GM20431 (cell line): ENCODE data around the gene C19orf47.

Experiments
- in situ Hi-C: fragments of 300-500 bp; cut with MseI, MboI; formaldehyde crosslinking; loops from one replicate; pipeline ENCODE4 v1.15.0; 2020; ENCODE audit warnings: low sequenced_read_pairs; ENCODE audit not compliant: unreplicated experiment

The C19orf47 gene

GRCh38 chr19:40322271-40322610 is 26.0 kb downstream of the C19orf47 start:
- in situ Hi-C loops = no loop called here

DNA sequence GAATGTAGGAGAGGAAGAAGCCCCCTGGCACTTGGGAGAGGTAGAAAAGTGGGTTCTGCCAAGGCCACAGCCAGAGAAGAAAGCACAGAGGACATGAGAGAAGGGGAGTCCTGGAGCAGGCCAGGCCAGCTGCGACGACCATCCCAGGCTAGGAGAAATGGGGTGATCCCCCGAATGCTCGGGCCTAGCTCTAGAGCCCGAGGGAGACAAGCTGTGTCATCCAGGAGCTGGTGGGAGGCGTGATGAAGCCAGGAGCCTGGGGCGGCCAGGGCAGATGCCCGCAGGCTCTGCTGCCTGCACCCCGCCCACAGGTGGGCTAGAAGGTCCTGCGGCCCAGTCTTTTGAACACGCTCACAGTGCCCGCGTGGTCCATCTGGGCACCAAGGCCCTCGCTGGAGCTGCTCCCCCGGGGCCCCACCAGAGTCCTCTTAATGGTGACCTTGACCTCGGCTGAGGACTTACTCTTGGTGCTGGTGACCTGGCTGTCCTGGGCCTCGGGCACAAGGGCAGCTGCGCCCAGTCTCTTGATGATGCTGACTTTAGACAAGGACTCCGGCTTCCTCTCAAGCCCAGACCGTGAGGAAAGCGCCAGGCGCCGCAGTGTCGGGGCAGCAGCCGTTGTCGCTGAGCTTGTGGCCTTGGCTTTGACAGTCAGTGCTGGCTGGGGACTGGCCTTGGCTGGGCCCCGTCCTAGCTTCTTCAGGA is 26.5 kb downstream of the C19orf47 start:
- in situ Hi-C loops = no loop called here

GRCh38 chr19:40321076-40321475 is 27.1 kb downstream of the C19orf47 start:
- in situ Hi-C loops = no loop called here

GRCh38 chr19:40320558-40320935 is 27.6 kb downstream of the C19orf47 start:
- in situ Hi-C loops = no loop called here

DNA sequence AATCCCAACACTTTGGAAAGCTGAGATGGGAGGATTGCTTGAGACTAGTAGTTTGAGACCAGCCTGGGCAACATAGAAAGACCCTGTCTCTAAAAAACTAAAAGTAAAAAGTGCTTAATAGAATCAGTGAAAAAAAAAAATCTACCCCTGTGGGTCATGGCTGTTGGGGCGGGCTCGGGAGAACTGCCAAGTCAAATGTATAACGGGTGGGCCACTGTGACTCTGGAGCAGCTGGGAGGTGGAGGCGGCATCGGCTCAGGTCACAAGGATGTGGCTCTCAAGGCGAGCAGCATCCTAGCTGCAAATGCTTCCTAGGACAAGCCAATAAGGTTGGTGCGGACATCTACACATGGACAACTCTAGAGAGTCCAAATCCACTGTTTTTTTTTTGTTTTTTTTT is 30.9 kb downstream of the C19orf47 start:
- in situ Hi-C loops = no loop called here

- in situ Hi-C loops = no loop called here
Observed at GRCh38 chr19:40315812-40316470, 32.3 kb downstream of the C19orf47 start.

GRCh38 chr19:40314656-40315055 is 33.5 kb downstream of the C19orf47 start:
- in situ Hi-C loops = no loop called here

DNA sequence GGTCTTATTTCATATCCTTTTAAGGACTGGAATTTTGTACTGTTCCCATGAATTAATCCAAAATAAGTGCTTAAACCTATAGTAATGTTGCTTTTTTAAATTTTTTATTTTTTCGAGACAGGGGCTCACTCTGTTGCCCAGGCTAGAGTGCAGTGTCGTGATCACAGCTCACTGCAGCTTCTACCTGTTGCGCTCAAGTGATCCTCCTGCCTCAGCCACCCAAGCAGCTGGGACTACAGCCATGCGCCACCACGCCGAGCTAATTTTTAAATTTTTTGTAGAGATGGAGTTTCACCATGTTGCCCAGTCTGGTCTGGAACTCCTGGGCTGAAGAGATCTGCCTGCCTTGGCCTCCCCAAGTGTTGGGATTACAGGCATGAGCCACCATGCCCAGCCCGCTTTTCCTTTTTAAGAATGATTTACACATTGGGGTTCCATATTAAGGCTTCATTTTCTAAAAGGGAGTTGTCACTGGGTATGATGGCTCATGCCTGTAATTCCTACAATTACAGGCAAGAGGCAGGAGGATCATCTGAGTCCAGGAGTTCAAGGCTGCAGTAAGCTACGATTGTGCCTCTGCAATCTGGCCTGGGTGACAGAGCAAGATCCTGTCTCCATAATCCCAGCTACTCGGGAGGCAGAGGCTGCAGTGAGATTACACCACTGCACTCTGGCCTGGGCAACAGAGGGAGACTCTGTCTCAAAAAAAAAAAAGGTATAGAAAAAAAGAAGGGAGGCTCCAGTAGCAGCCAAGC is 34.8 kb downstream of the C19orf47 start:
- in situ Hi-C loops = no loop called here

- in situ Hi-C loops = no loop called here
Observed at GRCh38 chr19:40312533-40312932, 35.7 kb downstream of the C19orf47 start.

- in situ Hi-C loops = no loop called here
Observed at GRCh38 chr19:40309666-40310065, 38.5 kb downstream of the C19orf47 start.

GRCh38 chr19:40305403-40305802 is 42.8 kb downstream of the C19orf47 start:
- in situ Hi-C loops = no loop called here

DNA sequence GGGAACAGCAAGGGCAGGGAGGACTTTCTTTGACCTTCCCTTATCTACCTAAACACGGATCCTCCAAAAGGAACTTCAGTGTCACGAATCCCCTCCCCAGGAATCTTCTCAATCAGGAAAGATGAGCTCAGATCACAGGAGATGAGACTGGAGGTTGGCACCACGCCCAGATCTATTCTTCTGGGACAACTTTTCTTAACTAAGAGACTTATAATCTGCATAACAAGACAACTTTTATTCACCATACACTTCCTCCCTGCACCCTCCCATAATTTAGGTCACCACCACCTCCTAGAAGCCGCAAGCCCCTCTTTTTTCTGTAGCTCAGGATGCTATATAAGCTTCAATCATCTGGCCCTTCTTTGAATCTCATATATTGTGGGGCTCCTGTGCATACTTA is 43.9 kb downstream of the C19orf47 start:
- in situ Hi-C loops = no loop called here

DNA sequence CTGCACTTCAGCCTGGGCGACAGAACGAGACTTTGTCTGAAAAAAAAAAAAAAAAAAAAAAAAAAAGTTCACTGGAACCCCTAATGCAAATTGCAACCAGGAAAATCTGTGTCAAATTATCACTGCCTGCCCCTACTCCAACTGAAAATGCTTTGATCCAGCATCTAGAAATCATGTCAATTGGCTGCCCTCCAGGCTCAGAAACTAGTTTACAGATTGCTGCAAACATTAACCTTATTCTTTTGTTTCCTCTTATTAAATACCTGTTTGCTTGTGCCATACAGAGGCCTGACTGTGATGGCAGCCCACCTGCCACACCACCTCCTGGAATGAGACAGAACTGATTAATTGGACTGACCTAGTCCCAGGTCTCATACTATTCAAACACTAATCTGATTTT is 44.4 kb downstream of the C19orf47 start:
- in situ Hi-C loops = no loop called here

GRCh38 chr19:40302224-40303011 is 45.8 kb downstream of the C19orf47 start:
- in situ Hi-C loops = no loop called here

GRCh38 chr19:40300668-40301067 is 47.5 kb downstream of the C19orf47 start:
- in situ Hi-C loops = no loop called here

DNA sequence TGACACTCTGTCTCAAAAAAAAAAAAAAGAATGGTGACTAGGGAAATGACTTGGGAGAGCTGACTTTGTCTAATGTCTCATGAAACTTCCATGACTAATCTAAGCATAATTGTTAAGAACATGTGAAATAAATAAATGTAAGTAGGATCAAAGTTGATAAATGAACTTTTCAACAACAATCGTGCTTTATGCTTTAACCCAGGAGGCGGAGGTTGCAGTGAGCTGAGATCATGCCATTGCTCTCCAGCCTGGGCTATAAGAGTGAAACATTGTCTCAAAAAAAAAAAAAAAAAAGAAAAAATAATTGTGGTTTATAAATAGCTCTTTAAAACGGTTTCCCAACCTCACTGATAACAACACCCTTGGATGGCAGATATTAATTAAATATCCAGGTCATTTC is 50.2 kb downstream of the C19orf47 start:
- in situ Hi-C loops = no loop called here

DNA sequence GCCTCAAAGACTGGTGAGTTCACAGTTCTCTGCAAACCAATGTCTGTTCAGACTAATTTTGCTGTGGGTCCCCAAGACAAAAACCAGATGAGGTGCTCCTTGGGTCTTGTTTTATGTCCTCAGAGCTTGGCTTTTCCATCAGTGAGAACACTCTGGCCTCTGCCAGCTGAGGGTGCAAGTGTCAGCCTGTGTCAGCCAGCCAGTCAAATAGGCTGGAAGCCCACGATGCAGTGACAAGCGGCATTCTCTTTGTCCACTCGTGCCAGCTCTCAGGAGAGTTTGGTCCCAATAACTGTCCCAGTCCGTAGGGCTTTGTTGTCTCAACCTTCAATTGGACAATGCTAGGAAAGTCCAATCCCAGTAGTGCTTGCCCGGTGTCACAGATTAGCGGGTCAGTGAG is 53.6 kb downstream of the C19orf47 start:
- in situ Hi-C loops = no loop called here

DNA sequence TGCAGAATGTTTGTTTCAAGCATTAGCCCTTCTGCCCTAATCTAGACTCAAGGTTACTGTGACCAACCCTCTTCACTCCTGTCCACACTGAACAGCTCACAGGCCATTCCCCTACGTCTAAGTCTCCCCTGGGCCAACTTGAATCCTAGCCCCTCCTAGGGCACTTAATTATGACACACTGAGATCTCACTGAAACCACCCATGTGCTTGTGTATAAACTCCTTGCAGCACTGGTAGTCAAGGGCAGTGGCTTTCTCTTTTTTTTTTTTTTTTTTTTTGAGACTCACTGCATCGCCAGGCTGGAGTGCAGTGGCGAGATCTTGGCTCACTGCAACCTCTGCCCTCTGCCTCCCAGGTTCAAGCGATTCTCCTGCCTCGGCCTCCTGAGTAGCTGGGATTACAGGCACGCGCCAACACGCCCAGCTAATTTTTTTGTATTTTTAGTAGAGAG is 61.2 kb downstream of the C19orf47 start:
- in situ Hi-C loops = no loop called here

DNA sequence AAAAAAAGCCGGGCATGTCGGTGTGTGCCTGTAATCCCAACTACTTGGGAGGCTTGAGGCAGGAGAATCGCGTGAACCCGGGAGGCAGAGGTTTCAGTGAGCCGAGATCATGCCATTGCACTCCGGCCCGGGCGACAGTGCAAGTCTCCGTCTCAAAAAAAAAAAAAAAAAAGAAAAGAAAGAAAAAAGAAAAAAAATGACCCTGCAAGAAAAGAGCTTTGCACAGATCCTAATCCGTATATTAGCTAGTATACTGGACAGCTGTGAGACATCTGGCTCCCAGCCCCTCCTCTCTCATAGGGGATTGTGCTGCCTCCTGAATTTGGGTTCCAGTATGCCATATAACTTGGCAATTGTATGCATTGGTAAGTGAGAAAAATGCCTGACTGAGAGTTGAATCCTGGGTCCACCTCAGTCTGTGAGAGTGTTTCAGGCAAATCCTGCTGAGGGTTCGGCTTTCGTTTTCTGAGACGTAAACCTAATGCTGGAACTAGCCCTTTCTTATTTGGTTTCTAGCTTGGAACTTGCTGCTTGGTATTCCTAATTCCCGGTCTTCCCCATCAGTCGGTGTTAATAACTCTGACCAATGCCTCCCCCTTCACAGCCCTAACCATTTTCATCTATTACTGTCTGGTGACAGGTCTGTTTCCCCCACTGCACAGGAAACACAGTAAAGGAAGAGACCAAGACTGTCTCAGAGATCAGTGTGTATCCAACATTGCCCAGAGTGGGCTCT is 61.8 kb downstream of the C19orf47 start:
- in situ Hi-C loops = no loop called here
